Neuronal stem cell (in vitro differentiated cells): Measurements from ENCODE around the gene DUOX2.

Source experiments
- DNase-seq: peaks from one replicate; pipeline ENCODE4 v3.0.0-alpha.2; 2013; ENCODE audit warnings: low spot score
- H2AFZ ChIP-seq: one replicate; pipeline ENCODE4 v1.6.1; 2013; ENCODE audit warnings: mild to moderate bottlenecking, low read length, inconsistent platforms
- H2AK5ac ChIP-seq: 2 replicates; pipeline ENCODE4 v1.6.1; 2013; ENCODE audit warnings: low read depth, mild to moderate bottlenecking, inconsistent platforms, low read length, moderate library complexity, mixed read lengths
- H2BK120ac ChIP-seq: 2 replicates; pipeline ENCODE4 v1.6.1; 2013; ENCODE audit warnings: low read depth, mild to moderate bottlenecking, inconsistent platforms, low read length, moderate library complexity, mixed read lengths
- H2BK12ac ChIP-seq: one replicate; pipeline ENCODE4 v1.6.1; 2013; ENCODE audit warnings: low read length, inconsistent platforms
- H2BK15ac ChIP-seq: 2 replicates; pipeline ENCODE4 v1.6.1; 2013; ENCODE audit warnings: mild to moderate bottlenecking, low read length, inconsistent platforms, mixed read lengths
- H2BK5ac ChIP-seq: one replicate; pipeline ENCODE4 v1.6.1; 2013; ENCODE audit warnings: inconsistent platforms, mild to moderate bottlenecking, low read length, moderate library complexity
- H3K14ac ChIP-seq: one replicate; pipeline ENCODE4 v1.6.1; 2013; ENCODE audit warnings: low read length, inconsistent platforms
- H3K18ac ChIP-seq: 2 replicates; pipeline ENCODE4 v1.6.1; 2013; ENCODE audit warnings: low read length, inconsistent platforms
- H3K23ac ChIP-seq: 2 replicates; pipeline ENCODE4 v1.6.1; 2013; ENCODE audit warnings: low read depth, mild to moderate bottlenecking, mixed read lengths, low read length, inconsistent platforms; ENCODE audit not compliant: poor library complexity
- H3K27ac ChIP-seq: replicated peaks from 3 replicates; pipeline ENCODE4 v1.5.1; 2013; ENCODE audit warnings: low read length, inconsistent platforms
- H3K27me3 ChIP-seq, 3 experiments: 2 replicates each; pipeline ENCODE4 v1.6.1; 2013; ENCODE audit warnings: low read length in 3 of 3, mild to moderate bottlenecking in 2 of 3, inconsistent platforms in 1 of 3, low read depth in 1 of 3, mixed read lengths in 1 of 3, moderate library complexity in 1 of 3; ENCODE audit not compliant: control insufficient read depth in 3 of 3, insufficient read depth in 3 of 3
- H3K36me3 ChIP-seq, 2 donors: replicated peaks in 1 of 2; 2 replicates each; pipeline ENCODE4 v1.6.1; 2013; ENCODE audit warnings: low read length in 2 of 2; ENCODE audit not compliant: control insufficient read depth in 2 of 2, insufficient read depth in 2 of 2
- H3K4ac ChIP-seq: 2 replicates; pipeline ENCODE4 v1.6.1; 2013; ENCODE audit warnings: inconsistent platforms, mild to moderate bottlenecking, low read length, moderate library complexity
- H3K4me1 ChIP-seq, 2 donors: 1 replicate in 1 of 2; 2 replicates in 1 of 2; pipeline ENCODE4 v1.6.1; 2013; ENCODE audit warnings: low read length in 2 of 2, low read depth in 1 of 2; ENCODE audit not compliant: control insufficient read depth in 2 of 2, insufficient read depth in 1 of 2
- H3K4me2 ChIP-seq: one replicate; pipeline ENCODE4 v1.6.1; 2013; ENCODE audit warnings: mild to moderate bottlenecking, low read length, inconsistent platforms; ENCODE audit not compliant: insufficient read depth, poor library complexity, severe bottlenecking
- H3K4me3 ChIP-seq, 2 donors: 2 replicates each; pipeline ENCODE4 v1.5.1; 2013; ENCODE audit warnings: low read length in 2 of 2, mild to moderate bottlenecking in 2 of 2, inconsistent platforms in 1 of 2, moderate library complexity in 1 of 2
- H3K79me1 ChIP-seq: one replicate; pipeline ENCODE4 v1.6.1; 2013; ENCODE audit warnings: low read depth, mild to moderate bottlenecking, inconsistent platforms, low read length, moderate library complexity
- H3K9ac ChIP-seq: one replicate; pipeline ENCODE4 v1.6.1; 2013; ENCODE audit warnings: mild to moderate bottlenecking, low read depth, low read length, inconsistent platforms; ENCODE audit not compliant: poor library complexity
- H3K9me3 ChIP-seq, 2 donors: replicated peaks in 1 of 2; 2 replicates each; pipeline versions ENCODE3 to v1.6.1; 2013; ENCODE audit warnings: low read length in 2 of 2, mild to moderate bottlenecking in 2 of 2, inconsistent platforms in 1 of 2, low read depth in 1 of 2, mixed read lengths in 1 of 2, moderate library complexity in 1 of 2; ENCODE audit not compliant: control insufficient read depth in 2 of 2, insufficient read depth in 1 of 2
- H4K8ac ChIP-seq: one replicate; pipeline ENCODE4 v1.6.1; 2013; ENCODE audit warnings: low read depth, mild to moderate bottlenecking, inconsistent platforms, low read length, moderate library complexity
- H4K91ac ChIP-seq: one replicate; pipeline ENCODE4 v1.6.1; 2013; ENCODE audit warnings: low read length, low read depth, mild to moderate bottlenecking, inconsistent platforms; ENCODE audit not compliant: poor library complexity
- WGBS, 2 donors: extraction: QIAGEN DNeasy Blood & Tissue Kit; methylation state at CpG; one replicate each; pipeline ENCODE4 v1.1.7; 2013; ENCODE audit warnings: missing lambda C conversion rate in 2 of 2, mixed read lengths in 1 of 2; ENCODE audit not compliant: insufficient read length in 2 of 2, insufficient replicate concordance in 1 of 2; ENCODE audit errors: extremely low coverage in 2 of 2; 5-methylcytosine and 5-hydroxymethylcytosine counted together

DUOX2 gene

DNA sequence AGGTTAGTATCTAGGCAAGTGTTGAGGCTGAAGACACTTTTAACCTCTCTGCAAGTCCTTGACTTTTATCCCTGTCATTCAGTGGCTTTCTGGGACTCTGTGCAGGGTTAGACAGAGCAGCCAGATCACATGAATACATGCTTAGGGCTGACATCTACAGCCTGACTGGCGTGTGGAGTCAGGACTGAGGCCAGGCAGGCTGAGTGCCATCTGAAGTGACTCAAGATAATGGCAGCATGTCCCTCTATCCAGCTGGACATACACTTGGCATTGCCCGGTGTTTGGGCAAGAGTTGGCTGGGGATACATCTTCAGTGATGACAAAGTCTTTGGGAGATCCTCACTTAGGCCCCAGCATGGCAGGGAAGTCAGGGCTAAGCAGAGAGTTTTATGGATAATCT is 22.4 kb downstream of the DUOX2 start:
- Histone ChIP-seq H3K18ac (no peak overlapping the region), H2AK5ac (no peak overlapping the region), H3K4me1 (no peaks in the 10 kb centered on the region), H3K4me3 (no peak overlapping the region), H2AFZ (no peak overlapping the region), H2BK5ac (no peak overlapping the region), H3K79me1 (no peaks in the 10 kb centered on the region), H3K36me3 (no peaks in the 10 kb centered on the region), H3K27me3 (peaks cover 0 to 68% (median 0%) of the 10 kb centered on the region in 3 experiments), H3K9ac (no peak overlapping the region), H4K8ac (no peak overlapping the region), H2BK12ac (no peak overlapping the region), H3K4ac (no peak overlapping the region), H3K23ac (no peak overlapping the region), H3K4me2 (no peak overlapping the region), H4K91ac (no peak overlapping the region), H3K27ac (no peak overlapping the region), H2BK15ac (no peak overlapping the region), H3K14ac (no peak overlapping the region), H2BK120ac (no peak overlapping the region), H3K9me3 (no peaks in the 10 kb centered on the region)
- DNase-seq: no peak
- no CpG with 5 or more reads among the region's 2 CpGs for WGBS, 2 donors

DNA sequence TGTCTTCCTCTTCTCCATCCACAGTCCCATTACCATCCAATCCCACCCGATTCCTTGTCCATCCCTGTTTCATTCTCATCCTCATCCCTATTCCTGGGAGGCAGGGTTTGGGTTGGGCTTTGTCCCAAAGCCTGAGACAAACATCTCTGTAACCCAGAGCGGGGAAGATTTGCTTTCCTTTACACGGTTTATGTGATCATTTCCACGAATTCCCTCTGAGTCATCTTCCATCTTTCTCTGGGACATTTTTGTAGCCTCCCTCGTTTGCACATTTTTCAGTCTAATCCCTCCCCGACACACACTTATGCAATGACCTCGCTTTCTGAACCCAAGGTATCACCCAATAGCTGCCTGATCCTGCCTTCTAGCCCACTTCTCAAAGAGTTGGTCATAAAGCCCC is 22.8 kb downstream of the DUOX2 start:
- Histone ChIP-seq H3K27ac (no peak overlapping the region), H3K9ac (no peak overlapping the region)
- no CpG with 5 or more reads among the region's 7 CpGs for WGBS, 2 donors

DNA sequence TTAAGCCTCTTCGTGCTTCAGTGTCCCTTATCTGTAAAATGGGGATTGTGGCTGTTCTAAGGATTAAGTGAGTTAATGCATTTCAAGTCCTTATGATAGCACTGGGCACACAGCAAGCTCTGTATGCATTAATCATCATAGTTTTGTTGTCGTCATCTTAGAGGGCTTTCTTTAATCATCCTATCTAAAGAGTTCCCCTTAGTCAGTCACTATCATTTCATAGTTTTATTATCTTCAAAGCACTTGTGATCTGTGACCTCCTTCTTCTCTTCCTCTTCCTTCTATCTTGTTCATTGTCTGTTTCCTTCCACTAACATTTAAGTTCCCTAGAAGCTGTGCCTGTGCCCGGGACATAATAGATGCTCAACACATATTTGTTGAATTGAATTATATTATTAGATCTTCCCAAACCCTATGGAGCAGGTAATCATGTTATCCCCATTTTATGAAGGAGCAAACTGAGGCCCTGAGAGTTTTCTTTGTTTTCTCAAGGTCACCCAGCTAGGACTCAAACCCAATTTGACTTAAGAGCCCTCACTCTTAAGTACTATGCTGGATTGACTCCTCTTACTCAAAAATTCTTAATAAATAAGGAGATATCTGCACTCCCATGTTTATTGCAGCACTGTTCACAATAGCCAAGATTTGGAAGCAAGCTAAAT is 24.1 kb downstream of the DUOX2 start:
- H2BK15ac ChIP-seq: no peak overlapping the region
- no peak overlapping the region for H3K23ac ChIP-seq
- DNase-seq: no peak
- H2BK120ac ChIP-seq: no peak overlapping the region
- H4K8ac ChIP-seq: no peak overlapping the region
- no peaks in the 10 kb centered on the region for H3K36me3 ChIP-seq
- H3K27ac ChIP-seq: no peak overlapping the region
- no peak overlapping the region for H3K14ac ChIP-seq
- peaks cover 0 to 54% (median 0%) of the 10 kb centered on the region in 3 experiments for H3K27me3 ChIP-seq
- WGBS, 2 donors: no CpG with 5 or more reads among the region's 3 CpGs
- H3K4ac ChIP-seq: no peak overlapping the region
- no peak overlapping the region for H2AK5ac ChIP-seq
- H4K91ac ChIP-seq: no peak overlapping the region
- no peaks in the 10 kb centered on the region for H3K4me1 ChIP-seq
- no peaks in the 10 kb centered on the region for H3K79me1 ChIP-seq
- H3K4me2 ChIP-seq: no peak overlapping the region
- no peak overlapping the region for H3K9ac ChIP-seq
- H3K9me3 ChIP-seq: no peaks in the 10 kb centered on the region
- H3K18ac ChIP-seq: no peak overlapping the region
- H2BK5ac ChIP-seq: no peak overlapping the region
- H3K4me3 ChIP-seq: no peak overlapping the region
- H2AFZ ChIP-seq: no peak overlapping the region
- H2BK12ac ChIP-seq: no peak overlapping the region

More for the DNA sequence above, 22.8 kb downstream of the DUOX2 start:
- Histone ChIP-seq H3K9me3 (no peaks in the 10 kb centered on the region), H3K79me1 (no peaks in the 10 kb centered on the region), H3K18ac (no peak overlapping the region), H3K4me1 (no peaks in the 10 kb centered on the region), H2BK120ac (no peak overlapping the region), H3K4me2 (no peak overlapping the region), H2BK12ac (no peak overlapping the region), H3K27me3 (peaks cover 0 to 66% (median 0%) of the 10 kb centered on the region in 3 experiments), H3K36me3 (no peaks in the 10 kb centered on the region), H4K8ac (no peak overlapping the region), H3K4ac (no peak overlapping the region), H2BK5ac (no peak overlapping the region), H4K91ac (no peak overlapping the region), H3K14ac (no peak overlapping the region), H3K23ac (no peak overlapping the region), H2BK15ac (no peak overlapping the region), H2AFZ (no peak overlapping the region), H3K4me3 (no peak overlapping the region), H2AK5ac (no peak overlapping the region)
- no peak for DNase-seq

DNA sequence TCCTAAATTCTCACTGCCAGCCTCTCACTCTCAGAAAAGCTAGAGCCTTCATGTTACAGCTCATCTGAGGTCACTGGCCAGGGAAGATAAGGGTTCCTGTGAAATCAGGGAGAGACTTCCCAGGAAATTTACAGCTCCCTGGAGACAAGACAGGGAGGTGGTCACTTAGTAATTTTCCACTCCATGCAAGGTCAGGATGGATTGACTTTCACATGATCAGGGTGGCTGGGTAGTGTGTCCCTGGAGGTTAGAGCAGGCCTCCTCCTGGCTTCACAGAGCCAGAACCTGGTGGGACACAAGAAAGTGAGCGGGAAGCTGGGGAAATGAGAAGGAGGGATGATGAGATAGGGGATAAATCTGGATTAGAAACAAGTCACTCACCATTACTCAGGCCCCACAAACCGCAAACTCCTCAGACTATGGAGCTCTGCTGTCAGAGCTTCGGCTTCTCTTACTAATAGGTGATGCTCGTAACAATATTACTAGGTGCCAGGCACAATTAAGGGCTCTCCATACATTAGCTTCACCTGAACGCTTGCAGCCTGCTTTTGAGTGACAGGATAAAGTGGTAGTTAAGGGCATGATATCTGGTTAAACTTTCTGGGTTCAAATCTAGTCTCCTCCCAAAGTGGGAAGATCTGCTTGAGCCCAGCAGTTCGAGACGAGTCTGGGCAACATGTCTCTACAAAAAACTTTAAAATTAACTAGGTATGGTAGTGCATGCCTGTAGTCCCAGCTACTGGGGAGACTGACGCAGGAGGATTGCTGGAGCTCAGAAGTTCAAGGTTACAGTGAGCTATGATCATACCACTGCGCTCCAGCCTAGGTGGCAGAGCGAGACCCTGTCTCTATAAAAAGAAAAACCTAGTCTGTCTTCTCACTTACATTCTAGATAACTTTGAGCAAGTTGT is 24.9 kb downstream of the DUOX2 start:
- Histone ChIP-seq H2AK5ac (no peak overlapping the region), H3K4ac (no peak overlapping the region), H4K8ac (no peak overlapping the region)

More for the DNA sequence above, 24.9 kb downstream of the DUOX2 start:
- Histone ChIP-seq H2BK15ac (no peak overlapping the region), H3K9me3 (no peaks in the 10 kb centered on the region), H2BK5ac (no peak overlapping the region), H4K91ac (no peak overlapping the region), H3K14ac (no peak overlapping the region), H3K27ac (no peak overlapping the region), H3K18ac (no peak overlapping the region), H3K79me1 (no peaks in the 10 kb centered on the region), H2AFZ (no peak overlapping the region), H3K9ac (no peak overlapping the region), H3K4me3 (no peak overlapping the region), H2BK120ac (no peak overlapping the region), H2BK12ac (no peak overlapping the region), H3K4me2 (no peak overlapping the region), H3K27me3 (peaks cover 0 to 48% (median 0%) of the 10 kb centered on the region in 3 experiments), H3K4me1 (no peaks in the 10 kb centered on the region), H3K36me3 (no peaks in the 10 kb centered on the region), H3K23ac (no peak overlapping the region)
- no CpG with 5 or more reads among the region's 10 CpGs for WGBS, 2 donors
- no peak for DNase-seq
